Tibial nerve (tissue), 3 donors: ENCODE data around the gene LGR6.

Experiments used
- POLR2A ChIP-seq, 2 donors: fragments of 450-650 bp; IDR thresholded peaks; one replicate each; pipeline ENCODE4 v1.6.1; 2017; ENCODE audit warnings: antibody characterized with exemption in 2 of 2, mild to moderate bottlenecking in 2 of 2, moderate library complexity in 2 of 2
- TF ChIP-seq, protein P1 (sequence below), 5 experiments: fragments of 200-600 bp in 3 of 5; fragments of 450-650 bp in 2 of 5; sonication (generic) in 3 of 5; IDR thresholded peaks; one replicate each; pipeline ENCODE4 v1.5.1; 2016 to 2019; ENCODE audit warnings: antibody characterized with exemption in 5 of 5, mild to moderate bottlenecking in 3 of 5, moderate library complexity in 2 of 5

GRCh38 chr1:202230939-202231645 lies 37.5 kb downstream of the LGR6 start:
- TF ChIP-seq, protein P1, sequence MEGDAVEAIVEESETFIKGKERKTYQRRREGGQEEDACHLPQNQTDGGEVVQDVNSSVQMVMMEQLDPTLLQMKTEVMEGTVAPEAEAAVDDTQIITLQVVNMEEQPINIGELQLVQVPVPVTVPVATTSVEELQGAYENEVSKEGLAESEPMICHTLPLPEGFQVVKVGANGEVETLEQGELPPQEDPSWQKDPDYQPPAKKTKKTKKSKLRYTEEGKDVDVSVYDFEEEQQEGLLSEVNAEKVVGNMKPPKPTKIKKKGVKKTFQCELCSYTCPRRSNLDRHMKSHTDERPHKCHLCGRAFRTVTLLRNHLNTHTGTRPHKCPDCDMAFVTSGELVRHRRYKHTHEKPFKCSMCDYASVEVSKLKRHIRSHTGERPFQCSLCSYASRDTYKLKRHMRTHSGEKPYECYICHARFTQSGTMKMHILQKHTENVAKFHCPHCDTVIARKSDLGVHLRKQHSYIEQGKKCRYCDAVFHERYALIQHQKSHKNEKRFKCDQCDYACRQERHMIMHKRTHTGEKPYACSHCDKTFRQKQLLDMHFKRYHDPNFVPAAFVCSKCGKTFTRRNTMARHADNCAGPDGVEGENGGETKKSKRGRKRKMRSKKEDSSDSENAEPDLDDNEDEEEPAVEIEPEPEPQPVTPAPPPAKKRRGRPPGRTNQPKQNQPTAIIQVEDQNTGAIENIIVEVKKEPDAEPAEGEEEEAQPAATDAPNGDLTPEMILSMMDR (IDR thresholded peaks at IDR 0.05): no peak
- TF ChIP-seq POLR2A (IDR thresholded peaks at IDR 0.05): no peak
